ENCODE measurements around the gene PSMB10.
A peak's percentile ranks its signal among the peaks of the same experiment; 100 is the strongest.

Gene PSMB10

GRCh38 chr16:67893743-67894399 lies 42.8 kb downstream of the PSMB10 start:
- H3K4me3 ChIP-seq (ENCODE audit: low read depth, low read length): peak overlapping the region; percentile 83
- H3K9me3 ChIP-seq: no peaks in the 10 kb centered on the region
- H3K4me1 ChIP-seq: no peaks in the 10 kb centered on the region
- no peaks in the 10 kb centered on the region; the same call in 1 of the 2 replicates for H3K36me3 ChIP-seq
- TF ChIP-seq, protein P1, sequence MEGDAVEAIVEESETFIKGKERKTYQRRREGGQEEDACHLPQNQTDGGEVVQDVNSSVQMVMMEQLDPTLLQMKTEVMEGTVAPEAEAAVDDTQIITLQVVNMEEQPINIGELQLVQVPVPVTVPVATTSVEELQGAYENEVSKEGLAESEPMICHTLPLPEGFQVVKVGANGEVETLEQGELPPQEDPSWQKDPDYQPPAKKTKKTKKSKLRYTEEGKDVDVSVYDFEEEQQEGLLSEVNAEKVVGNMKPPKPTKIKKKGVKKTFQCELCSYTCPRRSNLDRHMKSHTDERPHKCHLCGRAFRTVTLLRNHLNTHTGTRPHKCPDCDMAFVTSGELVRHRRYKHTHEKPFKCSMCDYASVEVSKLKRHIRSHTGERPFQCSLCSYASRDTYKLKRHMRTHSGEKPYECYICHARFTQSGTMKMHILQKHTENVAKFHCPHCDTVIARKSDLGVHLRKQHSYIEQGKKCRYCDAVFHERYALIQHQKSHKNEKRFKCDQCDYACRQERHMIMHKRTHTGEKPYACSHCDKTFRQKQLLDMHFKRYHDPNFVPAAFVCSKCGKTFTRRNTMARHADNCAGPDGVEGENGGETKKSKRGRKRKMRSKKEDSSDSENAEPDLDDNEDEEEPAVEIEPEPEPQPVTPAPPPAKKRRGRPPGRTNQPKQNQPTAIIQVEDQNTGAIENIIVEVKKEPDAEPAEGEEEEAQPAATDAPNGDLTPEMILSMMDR (IDR thresholded peaks at IDR 0.05; ENCODE audit: low read depth, low read length): no peak
- H3K27me3 ChIP-seq: no peaks in the 10 kb centered on the region
- DNase-seq: no peak

- Histone ChIP-seq H3K4me3 (ENCODE audit: low read depth, low read length) (peak within 1 kb of the TSS; percentile 83), H3K36me3 (no peaks in the 10 kb centered on the region; the same call in 1 of the 2 replicates), H3K27me3 (no peaks in the 10 kb centered on the region), H3K4me1 (no peaks in the 10 kb centered on the region), H3K9me3 (no peaks in the 10 kb centered on the region)
- TF ChIP-seq, protein P1 (IDR thresholded peaks at IDR 0.05; ENCODE audit: low read depth, low read length): no peak
- peak; percentile 97 for DNase-seq
Measured at GRCh38 chr16:67892899-67893742, 43.5 kb downstream of the PSMB10 start, which contains the start of gene PSKH1. TSS of gene PSKH1 (plus strand) at chr16:67893254. CDS start at chr16:67908750, 15,496 bp downstream.

- no peaks in the 10 kb centered on the region; the same call in 1 of the 2 replicates for H3K36me3 ChIP-seq
- no peaks in the 10 kb centered on the region for H3K9me3 ChIP-seq
- H3K27me3 ChIP-seq: no peaks in the 10 kb centered on the region
- DNase-seq: no peak
- H3K4me3 ChIP-seq (ENCODE audit: low read depth, low read length): peak overlapping the region; percentile 61
- no peaks in the 10 kb centered on the region for H3K4me1 ChIP-seq
- TF ChIP-seq, protein P1 (IDR thresholded peaks at IDR 0.05; ENCODE audit: low read depth, low read length): no peak
Measured at GRCh38 chr16:67892375-67892774, 44.3 kb downstream of the PSMB10 start.

- Histone ChIP-seq H3K9me3 (no peaks in the 10 kb centered on the region), H3K27me3 (no peaks in the 10 kb centered on the region), H3K4me1 (peaks cover 7% of the 10 kb centered on the region), H3K36me3 (peaks cover 9% of the 10 kb centered on the region), H3K4me3 (ENCODE audit: low read depth, low read length) (no peak overlapping the region)
- DNase-seq: no peak
- TF ChIP-seq, protein P1 (IDR thresholded peaks at IDR 0.05; ENCODE audit: low read depth, low read length): no peak
Measured at GRCh38 chr16:67888331-67888730, 48.3 kb downstream of the PSMB10 start.

- H3K27me3 ChIP-seq: no peaks in the 10 kb centered on the region
- TF ChIP-seq, protein P1 (IDR thresholded peaks at IDR 0.05; ENCODE audit: low read depth, low read length): no peak
- no peak for DNase-seq
- peaks cover 7% of the 10 kb centered on the region for H3K4me1 ChIP-seq
- H3K9me3 ChIP-seq: no peaks in the 10 kb centered on the region
- H3K36me3 ChIP-seq: peaks cover 28% of the 10 kb centered on the region
- no peak overlapping the region for H3K4me3 ChIP-seq (ENCODE audit: low read depth, low read length)
Measured at GRCh38 chr16:67886387-67886786, 50.3 kb downstream of the PSMB10 start.
